ENCODE results near the gene DDX4. TPM values are rescaled to one million over a fixed set of nuclear protein-coding genes. Genes with fewer than 3 reads are reported as not detected.

The DDX4 gene
- polyA plus RNA-seq, 3 donors = not detected

- no peak overlapping the region for H3K4me3 Mint-ChIP-seq
- H3K79me2 ChIP-seq (ENCODE audit: insufficient read depth, low read length) = no peaks in the 10 kb centered on the region
- no peak overlapping the region for H3K27ac Mint-ChIP-seq
- DNase-seq = no peak
- peaks cover 5% of the 10 kb centered on the region for H3K4me1 Mint-ChIP-seq
- H3K9ac ChIP-seq (ENCODE audit: insufficient read depth, low read length, poor library complexity, severe bottlenecking) = no peak overlapping the region
- no peak overlapping the region for H3K4me3 ChIP-seq (replicated peaks in 1 of 3; ENCODE audit: low read depth in 2 of 3, low read length in 3 of 3)
- WGBS (ENCODE audit: insufficient coverage) = no CpG with 5 or more reads among the region's 3 CpGs
- no peaks in the 10 kb centered on the region for H3K36me3 ChIP-seq (replicated peaks in 1 of 2; ENCODE audit: control insufficient read depth in 1 of 2, insufficient read depth in 2 of 2, low read length in 2 of 2)
- H2AFZ ChIP-seq (ENCODE audit: insufficient read depth, low read depth, low read length, poor library complexity, severe bottlenecking) = no peak overlapping the region
- no peak for TF ChIP-seq CTCF (IDR thresholded peaks at IDR 0.05)
- intact Hi-C loops (cut with micrococcal nuclease) = loop anchor here in 1 of 2 donors (10.0 kb wide), 1 partner anchor 45 kb away; no protein-coding TSS in a partner anchor
- no peak overlapping the region for H3K4me2 ChIP-seq (replicated peaks; ENCODE audit: extremely low read depth, low read length, poor library complexity, severe bottlenecking)
- H3K9me3 Mint-ChIP-seq = peaks cover 13 to 23% (median 16%) of the 10 kb centered on the region in 7 donors
- H3K27me3 ChIP-seq (ENCODE audit: control insufficient read depth in 2 of 2, insufficient read depth in 2 of 2, low read length in 2 of 2) = no peaks in the 10 kb centered on the region
- H3K27me3 Mint-ChIP-seq (ENCODE audit: low read depth in 3 of 3) = peaks cover 0 to under 1% (median 0%) of the 10 kb centered on the region in 3 donors
- H3K27ac ChIP-seq (ENCODE audit: low read depth in 1 of 2, low read length in 2 of 2) = no peak overlapping the region
- H3K36me3 Mint-ChIP-seq = peaks cover 2 to 6% of the 10 kb centered on the region in 2 donors
- no peaks in the 10 kb centered on the region for H3K4me1 ChIP-seq (ENCODE audit: control insufficient read depth in 1 of 2, insufficient read depth in 2 of 2, low read length in 2 of 2)
- H3K9me3 ChIP-seq (replicated peaks in 1 of 2; ENCODE audit: control insufficient read depth in 1 of 2, insufficient read depth in 1 of 2, low read length in 2 of 2) = peaks cover 8 to 14% of the 10 kb centered on the region in 2 donors
- H4K20me1 ChIP-seq (ENCODE audit: insufficient read depth, low read length) = no peaks in the 10 kb centered on the region
Observed at GRCh38 chr5:55829956-55830355, 92.1 kb downstream of the DDX4 start.

- 98% methylated on average over 8 of the region's 17 CpGs for WGBS (ENCODE audit: insufficient coverage)
- no peak overlapping the region for H2AFZ ChIP-seq (ENCODE audit: insufficient read depth, low read depth, low read length, poor library complexity, severe bottlenecking)
- H3K27me3 ChIP-seq (ENCODE audit: control insufficient read depth in 2 of 2, insufficient read depth in 2 of 2, low read length in 2 of 2) = no peaks in the 10 kb centered on the region
- no peaks in the 10 kb centered on the region for H3K79me2 ChIP-seq (ENCODE audit: insufficient read depth, low read length)
- Mint-ChIP-seq H3K9me3 (peaks cover 13 to 23% (median 16%) of the 10 kb centered on the region in 7 donors), H3K4me1 (peaks cover 4% of the 10 kb centered on the region), H3K27ac (peak overlapping the region in 1 of 7 donors; percentile 22), H3K4me3 (no peak overlapping the region), H3K36me3 (peaks cover 2 to 6% of the 10 kb centered on the region in 2 donors), H3K27me3 (ENCODE audit: low read depth in 3 of 3) (no peaks in the 10 kb centered on the region)
- no peak overlapping the region for H3K9ac ChIP-seq (ENCODE audit: insufficient read depth, low read length, poor library complexity, severe bottlenecking)
- H3K4me3 ChIP-seq (replicated peaks in 1 of 3; ENCODE audit: low read depth in 2 of 3, low read length in 3 of 3) = no peak overlapping the region
- TF ChIP-seq CTCF (IDR thresholded peaks at IDR 0.05) = no peak
- H3K27ac ChIP-seq (ENCODE audit: low read depth in 1 of 2, low read length in 2 of 2) = no peak overlapping the region
- H3K9me3 ChIP-seq (replicated peaks in 1 of 2; ENCODE audit: control insufficient read depth in 1 of 2, insufficient read depth in 1 of 2, low read length in 2 of 2) = peaks cover 8 to 14% of the 10 kb centered on the region in 2 donors
- H4K20me1 ChIP-seq (ENCODE audit: insufficient read depth, low read length) = no peaks in the 10 kb centered on the region
- intact Hi-C loops (cut with micrococcal nuclease) = no loop called here
- DNase-seq = no peak
- no peaks in the 10 kb centered on the region for H3K36me3 ChIP-seq (replicated peaks in 1 of 2; ENCODE audit: control insufficient read depth in 1 of 2, insufficient read depth in 2 of 2, low read length in 2 of 2)
- H3K4me1 ChIP-seq (ENCODE audit: control insufficient read depth in 1 of 2, insufficient read depth in 2 of 2, low read length in 2 of 2) = no peaks in the 10 kb centered on the region
- H3K4me2 ChIP-seq (replicated peaks; ENCODE audit: extremely low read depth, low read length, poor library complexity, severe bottlenecking) = no peak overlapping the region
Observed at GRCh38 chr5:55832446-55832845, 94.6 kb downstream of the DDX4 start.
